ENCODE results near the gene FBN1. TPM values are rescaled to one million over a fixed set of nuclear protein-coding genes. Genes with fewer than 3 reads are reported as not detected.

The FBN1 gene
- total and polyA plus RNA-seq, 12 donors: 5.6 to 84.6 (median 54.5) TPM

GRCh38 chr15:48528921-48529320, 116.6 kb downstream of the FBN1 start:
- intact Hi-C loops (cut with DNase I): no loop called here
- WGBS, 4 donors: 87 to 92% (median 91%) methylated on average over 4 of the region's 4 CpGs

GRCh38 chr15:48527517-48527916, 118.0 kb downstream of the FBN1 start:
- WGBS, 4 donors: 67 to 78% (median 68%) methylated on average over 2 of the region's 2 CpGs
- H3K4me1 ChIP-seq (replicated peaks in 1 of 2): no peaks in the 10 kb centered on the region
- no peaks in the 10 kb centered on the region for H3K27me3 ChIP-seq
- no peaks in the 10 kb centered on the region for H3K9me3 ChIP-seq (replicated peaks in 1 of 3)
- intact Hi-C loops (cut with DNase I): no loop called here
- H3K4me3 ChIP-seq: no peak overlapping the region
- DNase-seq: no peak
- TF ChIP-seq CTCF (IDR thresholded peaks at IDR 0.05): no peak
- no peak for TF ChIP-seq POLR2A (IDR thresholded peaks at IDR 0.05)
- H3K27ac ChIP-seq: no peak overlapping the region
- H3K36me3 ChIP-seq (replicated peaks in 1 of 2): peaks cover 0 to 14% of the 10 kb centered on the region in 2 donors

More at GRCh38 chr15:48528921-48529320, 116.6 kb downstream of the FBN1 start:
- DNase-seq: no peak
- TF ChIP-seq POLR2A (IDR thresholded peaks at IDR 0.05): no peak
- TF ChIP-seq CTCF (IDR thresholded peaks at IDR 0.05): no peak
- Histone ChIP-seq H3K9me3 (replicated peaks in 1 of 3) (no peaks in the 10 kb centered on the region), H3K4me3 (no peak overlapping the region), H3K27ac (no peak overlapping the region), H3K27me3 (no peaks in the 10 kb centered on the region), H3K36me3 (replicated peaks in 1 of 2) (peaks cover 0 to 14% of the 10 kb centered on the region in 2 donors), H3K4me1 (replicated peaks in 1 of 2) (no peaks in the 10 kb centered on the region)

GRCh38 chr15:48522911-48523310, 122.6 kb downstream of the FBN1 start:
- intact Hi-C loops (cut with DNase I): no loop called here
- peaks cover 0 to 14% of the 10 kb centered on the region in 2 donors for H3K36me3 ChIP-seq (replicated peaks in 1 of 2)
- DNase-seq: no peak

GRCh38 chr15:48522123-48522522, 123.4 kb downstream of the FBN1 start:
- DNase-seq: no peak
- peaks cover 0 to 14% of the 10 kb centered on the region in 2 donors for H3K36me3 ChIP-seq (replicated peaks in 1 of 2)
- intact Hi-C loops (cut with DNase I): no loop called here

More at GRCh38 chr15:48522911-48523310, 122.6 kb downstream of the FBN1 start:
- Histone ChIP-seq H3K9me3 (replicated peaks in 1 of 3) (no peaks in the 10 kb centered on the region), H3K4me1 (replicated peaks in 1 of 2) (no peaks in the 10 kb centered on the region), H3K4me3 (no peak overlapping the region), H3K27ac (no peak overlapping the region), H3K27me3 (no peaks in the 10 kb centered on the region)
- 90 to 99% (median 96%) methylated on average over 3 of the region's 3 CpGs for WGBS, 4 donors
- no peak for TF ChIP-seq CTCF (IDR thresholded peaks at IDR 0.05)
- TF ChIP-seq POLR2A (IDR thresholded peaks at IDR 0.05): no peak

More at GRCh38 chr15:48522123-48522522, 123.4 kb downstream of the FBN1 start:
- TF ChIP-seq CTCF (IDR thresholded peaks at IDR 0.05) (no peak), POLR2A (IDR thresholded peaks at IDR 0.05) (no peak)
- H3K27me3 ChIP-seq: no peaks in the 10 kb centered on the region
- no peaks in the 10 kb centered on the region for H3K9me3 ChIP-seq (replicated peaks in 1 of 3)
- no peak overlapping the region for H3K4me3 ChIP-seq
- no peaks in the 10 kb centered on the region for H3K4me1 ChIP-seq (replicated peaks in 1 of 2)
- H3K27ac ChIP-seq: no peak overlapping the region

All from adrenal gland (tissue), 12 donors.